Measurements from ENCODE around the gene SFXN5. TPM values are rescaled to one million over a fixed set of nuclear protein-coding genes. Genes with fewer than 3 reads are reported as not detected.
A peak's percentile ranks its signal among the peaks of the same experiment; 100 is the strongest.

Gene SFXN5
- total RNA-seq, 1 experiment from 2014 or later = 25.9 TPM

- ChIA-PET CTCF (interaction anchor here (0.6 to 7.7 kb wide), 32 partner anchors 9 to 198 kb away, joined by 3 to 113 read pairs (median 5); partner anchors contain the start of genes RAB11FIP5, SFXN5, SMYD5 and SPR), POLR2A (interaction anchor here (1.0 to 2.3 kb wide), 2 partner anchors 14 to 71 kb away, joined by 5 to 6 read pairs; partner anchors contain the start of gene SFXN5)
- Mint-ChIP-seq H3K36me3 (peaks cover 3% of the 10 kb centered on the region; the same call in 1 of the 2 replicates), H3K27me3 (ENCODE audit: low read depth) (no peaks in the 10 kb centered on the region), H3K4me3 (no peak overlapping the region), H3K27ac (no peak overlapping the region), H3K9me3 (no peaks in the 10 kb centered on the region), H3K4me1 (peaks cover 18% of the 10 kb centered on the region)
- peak; percentile 80 for ATAC-seq
- TF ChIP-seq USF1 (CRISPR knock-in tag; IDR thresholded peaks at IDR 0.05) = no peak
- 0 out of 2 replicates have a peak, but pooled peaks have one; percentile 11 for TF ChIP-seq GABPB1 (CRISPR knock-in tag; IDR thresholded peaks at IDR 0.05)
- peak; percentile 81 for TF ChIP-seq CTCF (IDR thresholded peaks at IDR 0.05)
- no peak for TF ChIP-seq ZNF512 (CRISPR knock-in tag; IDR thresholded peaks at IDR 0.05; ENCODE audit: borderline replicate concordance)
- peak; percentile 95 for DNase-seq (ENCODE audit: low spot score)
Measured at GRCh38 chr2:73085691-73086090, 14.2 kb upstream of the SFXN5 start.

GRCh38 chr2:73084971-73085370 lies 13.5 kb upstream of the SFXN5 start:
- POLR2A ChIA-PET = interaction anchor here (1.0 to 2.3 kb wide), 2 partner anchors 14 to 27 kb away, joined by 3 to 6 read pairs; partner anchors contain the start of genes RAB11FIP5 and SFXN5
- H3K4me1 Mint-ChIP-seq = peaks cover 18% of the 10 kb centered on the region
- CTCF ChIA-PET = interaction anchor here (0.9 to 7.7 kb wide), 18 partner anchors 10 to 192 kb away, joined by 3 to 113 read pairs (median 10); partner anchors contain the start of genes RAB11FIP5, SFXN5 and SMYD5
- peaks cover 3% of the 10 kb centered on the region; the same call in 1 of the 2 replicates for H3K36me3 Mint-ChIP-seq
- H3K27me3 Mint-ChIP-seq (ENCODE audit: low read depth) = no peaks in the 10 kb centered on the region
- H3K9me3 Mint-ChIP-seq = no peaks in the 10 kb centered on the region
- H3K4me3 Mint-ChIP-seq = no peak overlapping the region
- H3K27ac Mint-ChIP-seq = no peak overlapping the region
- TF ChIP-seq FOXP1 (CRISPR knock-in tag; IDR thresholded peaks at IDR 0.05; ENCODE audit: borderline replicate concordance) = no peak
- TF ChIP-seq TCF7 (CRISPR knock-in tag; IDR thresholded peaks at IDR 0.05; ENCODE audit: low read depth) = peak; percentile 26; the same call in 1 of the 2 replicates
- no peak for TF ChIP-seq ZNF416 (CRISPR knock-in tag; IDR thresholded peaks at IDR 0.05)
- ATAC-seq = no peak
- no peak for DNase-seq (ENCODE audit: low spot score)

- no peak for DNase-seq (ENCODE audit: low spot score)
- Mint-ChIP-seq H3K4me1 (peaks cover 18% of the 10 kb centered on the region), H3K4me3 (no peak overlapping the region), H3K27me3 (ENCODE audit: low read depth) (no peaks in the 10 kb centered on the region), H3K36me3 (peaks cover 3% of the 10 kb centered on the region; the same call in 1 of the 2 replicates), H3K27ac (no peak overlapping the region), H3K9me3 (no peaks in the 10 kb centered on the region)
- ATAC-seq = no peak
- TF ChIP-seq E2F4 (CRISPR knock-in tag; IDR thresholded peaks at IDR 0.05; ENCODE audit: borderline replicate concordance, low read depth) = no peak
- no peak for TF ChIP-seq FOXP4 (CRISPR knock-in tag; IDR thresholded peaks at IDR 0.05)
- TF ChIP-seq PRDM15 (CRISPR knock-in tag; IDR thresholded peaks at IDR 0.05) = no peak
- CTCF ChIA-PET = interaction anchor here (0.9 to 7.7 kb wide), 12 partner anchors 9 to 192 kb away, joined by 3 to 113 read pairs (median 20); partner anchors contain the start of genes RAB11FIP5, SFXN5 and SMYD5
- POLR2A ChIA-PET = interaction anchor here (1.0 kb wide), 1 partner anchor 28 kb away, joined by 3 read pairs; the partner anchor contains the start of gene RAB11FIP5
Measured at GRCh38 chr2:73083886-73084800, 12.6 kb upstream of the SFXN5 start.
